Hepatocyte (in vitro differentiated cells): ENCODE measurements around the gene DHDH. TPM values are rescaled to one million over a fixed set of nuclear protein-coding genes. Genes with fewer than 3 reads are reported as not detected.
"Not testable (repeated sequence)": the region's sequence is repeated elsewhere in the genome, so short reads cannot be mapped to it uniquely, and the experiment has no call there.

Source experiments
- DNase-seq: peaks from one replicate; pipeline ENCODE4 v3.0.0-alpha.2; 2016; ENCODE audit warnings: low spot score
- H2AFZ ChIP-seq: fragments of 200-600 bp; sonication (generic); 2 replicates; pipeline ENCODE4 v1.6.0; 2016; ENCODE audit warnings: antibody characterized with exemption, mild to moderate bottlenecking
- H3K27ac ChIP-seq: fragments of 200-600 bp; sonication (generic); 2 replicates; pipeline ENCODE4 v1.5.1; 2016; ENCODE audit warnings: mild to moderate bottlenecking
- H3K27me3 ChIP-seq: fragments of 200-600 bp; sonication (generic); 2 replicates; pipeline ENCODE4 v1.6.1; 2016
- H3K36me3 ChIP-seq: fragments of 200-600 bp; sonication (generic); replicated peaks from 2 replicates; pipeline ENCODE4 v1.5.1; 2016; ENCODE audit warnings: low read depth; ENCODE audit not compliant: insufficient read depth
- H3K4me1 ChIP-seq: fragments of 200-600 bp; sonication (generic); 2 replicates; pipeline ENCODE4 v1.5.1; 2016; ENCODE audit warnings: mild to moderate bottlenecking, moderate library complexity; ENCODE audit not compliant: insufficient read depth
- H3K4me2 ChIP-seq: fragments of 200-600 bp; sonication (generic); 2 replicates; pipeline ENCODE4 v1.6.0; 2016
- H3K4me3 ChIP-seq: fragments of 200-600 bp; sonication (generic); 2 replicates; pipeline ENCODE4 v1.5.1; 2016; ENCODE audit warnings: mild to moderate bottlenecking
- H3K79me2 ChIP-seq: fragments of 200-600 bp; sonication (generic); 2 replicates; pipeline ENCODE4 v1.6.0; 2017; ENCODE audit warnings: mild to moderate bottlenecking
- H3K9me2 ChIP-seq: fragments of 200-600 bp; sonication (generic); replicated peaks from 2 replicates; pipeline ENCODE4 v1.6.0; 2017; ENCODE audit warnings: mild to moderate bottlenecking; ENCODE audit not compliant: insufficient read depth
- H3K9me3 ChIP-seq: fragments of 200-600 bp; sonication (generic); 2 replicates; pipeline ENCODE4 v1.5.1; 2016; ENCODE audit warnings: low read depth, mild to moderate bottlenecking
- H4K20me1 ChIP-seq: fragments of 200-600 bp; sonication (generic); 2 replicates; pipeline ENCODE4 v1.6.0; 2016; ENCODE audit warnings: mild to moderate bottlenecking; ENCODE audit not compliant: insufficient read depth, poor library complexity, severe bottlenecking
- CTCF ChIP-seq: fragments of 200-600 bp; sonication (generic); IDR thresholded peaks from 2 replicates; pipeline ENCODE4 v1.5.1; 2016; ENCODE audit warnings: antibody characterized with exemption, mild to moderate bottlenecking; ENCODE audit not compliant: poor library complexity
- EZH2 ChIP-seq: fragments of 200-600 bp; sonication (generic); IDR thresholded peaks from 2 replicates; pipeline ENCODE4 v1.6.1; 2016; ENCODE audit warnings: antibody characterized with exemption, mild to moderate bottlenecking, borderline replicate concordance
- EZH2phosphoT487 ChIP-seq: fragments of 200-600 bp; sonication (generic); IDR thresholded peaks from one replicate; pipeline ENCODE4 v1.6.1; 2018; ENCODE audit warnings: antibody characterized with exemption, mild to moderate bottlenecking, low read depth, moderate library complexity; ENCODE audit not compliant: unreplicated experiment, severe bottlenecking
- WGBS: methylation state at CpG from one replicate; pipeline ENCODE4 v1.1.6; 2016; ENCODE audit warnings: low lambda C conversion rate; ENCODE audit errors: missing lambda C conversion rate; 5-methylcytosine and 5-hydroxymethylcytosine counted together
- polyA plus RNA-seq: library from polyadenylated mRNA; unstranded; fragments of >200 nt; fragmentation: Nextera tagmentation; extraction: Ambion mirVana; gene quantifications from 2 replicates; pipeline ENCODE4 v1.2.1, GENCODE V29; 2016
- total RNA-seq: library from RNA; depleted of rRNA; stranded (reverse); fragments of >200 nt; gene quantifications from 2 replicates; pipeline ENCODE4 v1.2.3, GENCODE V29; 2014

DHDH gene
- total and polyA plus RNA-seq, 2 experiments from 2014 or later: 2.9 to 3.7 TPM

- H4K20me1 ChIP-seq: no peaks in the 10 kb centered on the region
- H3K4me2 ChIP-seq: no peak overlapping the region
- no peak overlapping the region for H3K4me3 ChIP-seq
- no peaks in the 10 kb centered on the region for H3K27me3 ChIP-seq
- DNase-seq: no peak
- TF ChIP-seq EZH2 (no peak), EZH2phosphoT487 (no peak), CTCF (no peak)
- no peaks in the 10 kb centered on the region for H3K9me2 ChIP-seq
- H2AFZ ChIP-seq: no peak overlapping the region
- peaks cover 25% of the 10 kb centered on the region for H3K79me2 ChIP-seq
- WGBS: 87% methylated on average over 14 of the region's 14 CpGs
- H3K4me1 ChIP-seq: peaks cover 5% of the 10 kb centered on the region
- H3K36me3 ChIP-seq: no peaks in the 10 kb centered on the region
- H3K9me3 ChIP-seq: no peaks in the 10 kb centered on the region
- no peak overlapping the region for H3K27ac ChIP-seq
Observed at GRCh38 chr19:48905664-48906063, 27.8 kb upstream of the DHDH start.

GRCh38 chr19:48906324-48906723 lies 27.2 kb upstream of the DHDH start:
- WGBS: 97% methylated on average over 10 of the region's 10 CpGs
- Histone ChIP-seq H3K4me2 (no peak overlapping the region), H2AFZ (no peak overlapping the region), H3K4me3 (no peak overlapping the region), H3K4me1 (peaks cover 3% of the 10 kb centered on the region), H3K27me3 (no peaks in the 10 kb centered on the region), H3K9me2 (no peaks in the 10 kb centered on the region), H3K9me3 (no peaks in the 10 kb centered on the region), H3K79me2 (peaks cover 18% of the 10 kb centered on the region), H3K36me3 (no peaks in the 10 kb centered on the region), H3K27ac (no peak overlapping the region), H4K20me1 (no peaks in the 10 kb centered on the region)
- DNase-seq: no peak
- TF ChIP-seq CTCF: no peak
- TF ChIP-seq EZH2: no peak

GRCh38 chr19:48907671-48908070 lies 25.8 kb upstream of the DHDH start:
- no peaks in the 10 kb centered on the region for H4K20me1 ChIP-seq
- H3K9me2 ChIP-seq: no peaks in the 10 kb centered on the region
- H2AFZ ChIP-seq: no peak overlapping the region
- TF ChIP-seq EZH2: no peak
- H3K27ac ChIP-seq: peak overlapping the region; percentile 55
- DNase-seq: peak; percentile 65
- H3K79me2 ChIP-seq: peaks cover 5% of the 10 kb centered on the region
- no peak overlapping the region for H3K4me2 ChIP-seq
- no peak overlapping the region for H3K4me3 ChIP-seq
- no peaks in the 10 kb centered on the region for H3K27me3 ChIP-seq
- WGBS: 89% methylated on average over 14 of the region's 14 CpGs
- H3K9me3 ChIP-seq: no peaks in the 10 kb centered on the region
- no peaks in the 10 kb centered on the region for H3K4me1 ChIP-seq
- no peaks in the 10 kb centered on the region for H3K36me3 ChIP-seq

GRCh38 chr19:48909424-48910077 lies 23.9 kb upstream of the DHDH start:
- not testable (repeated sequence) for H3K4me3 ChIP-seq, H3K27me3 ChIP-seq, H3K36me3 ChIP-seq, H3K27ac ChIP-seq, DNase-seq, H3K4me1 ChIP-seq, H2AFZ ChIP-seq, H3K4me2 ChIP-seq, H3K9me3 ChIP-seq, H4K20me1 ChIP-seq, H3K79me2 ChIP-seq, H3K9me2 ChIP-seq
- 98% methylated on average over 11 of the region's 11 CpGs for WGBS
